Gastrocnemius medialis (tissue), 4 donors: ENCODE data around the gene PRMT3. TPM values are rescaled to one million over a fixed set of nuclear protein-coding genes. Genes with fewer than 3 reads are reported as not detected.

Experiments used
- ATAC-seq, 2 donors: fragments of 150-250 bp; one replicate each; pipeline ENCODE4 v1.9.1; 2016
- DNase-seq, 2 donors: peaks; one replicate each; pipeline ENCODE4 v3.0.0-alpha.2; 2019
- H3K27ac ChIP-seq, 4 donors: fragments of 200-600 bp; sonication (generic); 1 replicate in 1 of 4; 2 replicates in 3 of 4; pipeline ENCODE4 v1.5.1; 2016 to 2018; ENCODE audit warnings: mild to moderate bottlenecking in 2 of 4, moderate library complexity in 1 of 4
- H3K27me3 ChIP-seq, 3 donors: fragments of 200-600 bp; sonication (generic) in 2 of 3; 1 replicate in 1 of 3; 2 replicates in 2 of 3; pipeline versions ENCODE4 v1.5.1 to v1.6.0; 2016 to 2019; ENCODE audit warnings: mild to moderate bottlenecking in 1 of 3, moderate library complexity in 1 of 3
- H3K36me3 ChIP-seq, 2 donors: fragments of 200-600 bp; sonication (generic) in 1 of 2; one replicate each; pipeline ENCODE4 v1.5.1; 2017 to 2018
- H3K4me1 ChIP-seq, 2 donors: fragments of 200-600 bp; sonication (generic) in 1 of 2; one replicate each; pipeline ENCODE4 v1.5.1; 2016 to 2017; ENCODE audit warnings: mild to moderate bottlenecking in 2 of 2
- H3K4me3 ChIP-seq, 4 donors: fragments of 200-600 bp; sonication (generic) in 3 of 4; 1 replicate in 1 of 4; 2 replicates in 3 of 4; pipeline ENCODE4 v1.5.1; 2016 to 2019; ENCODE audit warnings: mild to moderate bottlenecking in 2 of 4
- H3K9me3 ChIP-seq, 3 donors: fragments of 200-600 bp; sonication (generic) in 2 of 3; 1 replicate in 1 of 3; 2 replicates in 2 of 3; pipeline ENCODE4 v1.5.1; 2016 to 2019
- CTCF ChIP-seq, 5 experiments: fragments of 450-650 bp in 3 of 5; fragments of 200-600 bp in 2 of 5; sonication (generic) in 2 of 5; IDR thresholded peaks in 4 of 5; conservative IDR thresholded peaks in 1 of 5; 1 replicate in 4 of 5; 2 replicates in 1 of 5; pipeline ENCODE4 v1.5.1; 2016 to 2019; ENCODE audit warnings: antibody characterized with exemption in 5 of 5, mild to moderate bottlenecking in 3 of 5, moderate library complexity in 3 of 5
- POLR2A ChIP-seq, 2 donors: fragments of 450-650 bp; IDR thresholded peaks; one replicate each; pipeline ENCODE4 v1.6.1; 2017; ENCODE audit warnings: antibody characterized with exemption in 2 of 2, mild to moderate bottlenecking in 2 of 2, moderate library complexity in 2 of 2
- in situ Hi-C, 4 donors: fragments of 200-750 bp; cut with MboI; loops; one replicate each; pipeline versions ENCODE4 v1.15.0 to v1.8.0; 2017; ENCODE audit warnings: low sequenced_read_pairs in 4 of 4
- intact Hi-C: fragments of 100-400 bp; cut with DNase I; formaldehyde crosslinking; loops from one replicate; pipeline ENCODE4 v1.15.1; 2023; ENCODE audit warnings: low total_unique reads
- total RNA-seq, 4 donors: library from RNA; depleted of rRNA; stranded (reverse); fragments of >200 nt; gene quantifications; one replicate each; pipeline versions ENCODE4 v1.1.0 to v1.2.3, GENCODE V29; 2016

PRMT3 gene
- total RNA-seq, 4 donors from 2014 or later = 14.0 to 20.1 (median 17.0) TPM

DNA sequence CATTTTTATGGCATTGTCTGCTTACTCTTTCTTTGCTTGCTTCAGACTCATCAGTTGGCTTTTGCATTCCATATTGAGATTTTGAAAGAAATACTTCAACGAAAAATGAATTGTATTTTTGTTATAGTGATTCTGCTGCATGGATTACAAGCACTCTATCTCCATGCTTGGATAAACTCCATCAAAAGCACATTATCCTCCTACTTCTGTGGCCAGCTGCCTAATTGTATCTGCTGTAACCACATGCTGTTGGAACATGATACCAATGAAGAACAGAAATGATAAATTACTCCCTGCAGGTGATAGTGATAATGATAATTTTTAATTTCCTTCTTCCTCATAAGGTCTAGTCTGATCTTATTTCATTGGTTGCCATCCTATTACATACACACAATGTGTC, 100.8 kb downstream of the PRMT3 start:
- H3K9me3 ChIP-seq = no peaks in the 10 kb centered on the region
- H3K4me3 ChIP-seq = no peak overlapping the region
- H3K27me3 ChIP-seq = no peaks in the 10 kb centered on the region
- DNase-seq (no peak), ATAC-seq (no peak)
- H3K36me3 ChIP-seq = no peaks in the 10 kb centered on the region
- H3K4me1 ChIP-seq = no peaks in the 10 kb centered on the region
- TF ChIP-seq POLR2A (IDR thresholded peaks at IDR 0.05) (no peak), CTCF (IDR thresholded peaks at IDR 0.05 in 4 of 5, conservative IDR thresholded peaks at IDR 0.05 in 1 of 5) (no peak)
- in situ Hi-C loops = no loop called here
- no peak overlapping the region for H3K27ac ChIP-seq
- intact Hi-C loops = no loop called here

DNA sequence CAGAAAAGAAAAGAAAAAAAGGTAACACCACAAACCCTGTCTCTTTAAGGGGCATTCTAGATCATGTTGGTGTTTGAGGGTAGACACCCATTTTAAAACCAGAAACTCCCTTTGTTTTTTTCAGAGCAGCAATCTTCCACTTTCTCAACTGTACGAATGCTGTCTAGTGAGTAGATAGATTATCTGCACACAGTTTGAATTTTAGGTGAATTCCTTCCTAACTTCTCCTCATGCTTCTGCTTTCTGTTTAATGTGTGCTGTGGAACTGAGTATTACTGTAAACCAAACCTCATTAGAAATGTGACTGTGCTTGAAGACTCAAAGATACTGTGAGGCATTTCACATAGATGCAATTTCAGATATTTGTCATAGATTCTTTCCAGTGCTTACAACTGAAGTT, 102.4 kb downstream of the PRMT3 start:
- Histone ChIP-seq H3K36me3 (no peaks in the 10 kb centered on the region), H3K4me1 (no peaks in the 10 kb centered on the region), H3K9me3 (no peaks in the 10 kb centered on the region), H3K27ac (no peak overlapping the region), H3K4me3 (no peak overlapping the region), H3K27me3 (no peaks in the 10 kb centered on the region)
- ATAC-seq = no peak
- no peak for TF ChIP-seq CTCF (IDR thresholded peaks at IDR 0.05 in 4 of 5, conservative IDR thresholded peaks at IDR 0.05 in 1 of 5)
- no peak for TF ChIP-seq POLR2A (IDR thresholded peaks at IDR 0.05)
- intact Hi-C loops = no loop called here
- DNase-seq = no peak
- in situ Hi-C loops = no loop called here

DNA sequence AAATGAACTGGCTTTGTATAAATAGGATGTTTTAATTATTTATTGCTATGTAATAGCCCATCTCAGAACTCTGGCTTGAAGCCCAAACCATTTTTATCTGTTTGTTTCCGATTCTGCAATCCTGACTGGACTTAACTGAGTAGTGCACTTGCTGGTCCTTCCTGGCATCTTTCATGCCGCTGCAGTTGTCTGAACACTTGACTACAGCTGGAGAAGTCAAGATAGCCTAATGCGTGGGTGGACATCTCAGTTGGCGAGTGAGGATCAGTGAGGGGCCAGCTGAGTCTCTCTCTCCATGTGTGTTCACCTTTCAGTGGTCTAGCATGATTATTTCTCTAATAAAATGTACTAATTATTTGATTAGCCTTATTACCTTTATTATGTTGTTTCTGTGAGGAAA, 105.8 kb downstream of the PRMT3 start:
- intact Hi-C loops = no loop called here
- in situ Hi-C loops = no loop called here
- DNase-seq (no peak), ATAC-seq (no peak)
- H3K27me3 ChIP-seq = no peaks in the 10 kb centered on the region
- peaks cover 0 to 12% of the 10 kb centered on the region in 2 donors for H3K36me3 ChIP-seq
- TF ChIP-seq CTCF (IDR thresholded peaks at IDR 0.05 in 4 of 5, conservative IDR thresholded peaks at IDR 0.05 in 1 of 5) (no peak), POLR2A (IDR thresholded peaks at IDR 0.05) (no peak)
- no peak overlapping the region for H3K27ac ChIP-seq
- no peaks in the 10 kb centered on the region for H3K9me3 ChIP-seq
- no peaks in the 10 kb centered on the region for H3K4me1 ChIP-seq
- no peak overlapping the region for H3K4me3 ChIP-seq

DNA sequence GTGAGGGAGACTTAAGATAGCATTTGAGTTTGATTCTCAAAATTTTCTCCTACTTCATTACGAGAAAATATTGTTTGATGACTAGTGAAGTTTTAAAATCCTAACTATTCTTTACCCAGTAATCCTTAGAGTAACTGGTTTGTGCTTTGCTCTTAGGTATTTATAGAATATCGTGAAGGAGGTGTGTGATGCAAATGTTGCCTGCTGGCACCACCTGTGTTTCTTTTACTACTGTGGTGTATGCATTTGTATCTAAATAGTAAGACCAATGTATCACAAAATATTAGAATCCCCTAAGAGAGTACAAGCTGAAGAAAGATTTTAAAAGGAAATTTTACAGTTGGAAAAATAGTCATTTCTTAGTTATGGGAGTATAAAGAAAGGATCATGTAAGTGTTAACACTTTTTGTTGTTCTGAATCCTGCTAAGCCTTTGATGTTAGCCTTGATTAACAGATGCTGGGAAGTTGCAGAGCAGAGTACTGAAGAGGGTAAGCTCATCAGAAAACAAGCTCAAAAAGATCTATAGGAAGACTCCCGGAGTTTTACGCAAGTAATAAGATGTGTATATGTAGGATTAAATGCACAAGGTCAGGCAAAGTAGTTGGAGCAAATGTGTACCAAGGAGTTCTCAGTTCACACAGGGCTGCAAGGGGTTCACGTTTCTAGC, 109.7 kb downstream of the PRMT3 start:
- TF ChIP-seq POLR2A (IDR thresholded peaks at IDR 0.05) (no peak), CTCF (IDR thresholded peaks at IDR 0.05 in 4 of 5, conservative IDR thresholded peaks at IDR 0.05 in 1 of 5) (no peak)
- no peak overlapping the region for H3K27ac ChIP-seq

DNA sequence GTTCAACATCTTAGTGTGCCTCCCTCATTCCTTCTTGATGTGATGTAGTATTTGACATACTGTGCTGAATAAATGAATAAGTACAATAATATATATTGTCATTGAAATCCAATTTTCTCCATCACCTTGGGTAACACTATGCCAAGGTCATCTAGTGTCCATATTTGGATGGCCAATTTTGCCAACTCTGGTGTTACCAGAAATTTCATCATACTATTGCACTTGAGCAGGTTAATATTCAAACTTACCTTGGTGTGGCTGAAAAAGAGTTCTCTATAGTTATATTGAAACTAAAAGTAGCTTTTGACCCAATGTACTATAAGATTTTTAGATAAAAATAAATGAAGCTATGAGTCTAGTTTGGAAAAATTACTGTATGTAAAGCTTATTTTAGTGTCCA, 113.7 kb downstream of the PRMT3 start:
- in situ Hi-C loops = no loop called here
- Histone ChIP-seq H3K4me1 (no peaks in the 10 kb centered on the region), H3K9me3 (no peaks in the 10 kb centered on the region), H3K27ac (no peak overlapping the region), H3K36me3 (peaks cover 0 to 6% of the 10 kb centered on the region in 2 donors), H3K4me3 (no peak overlapping the region), H3K27me3 (no peaks in the 10 kb centered on the region)
- TF ChIP-seq CTCF (IDR thresholded peaks at IDR 0.05 in 4 of 5, conservative IDR thresholded peaks at IDR 0.05 in 1 of 5) (no peak), POLR2A (IDR thresholded peaks at IDR 0.05) (no peak)
- intact Hi-C loops = no loop called here
- DNase-seq (no peak), ATAC-seq (no peak)

More for the DNA sequence above, 109.7 kb downstream of the PRMT3 start:
- in situ Hi-C loops (no loop called here), intact Hi-C loops (no loop called here)
- peaks cover 0 to 12% of the 10 kb centered on the region in 2 donors for H3K36me3 ChIP-seq
- DNase-seq (no peak), ATAC-seq (no peak)
- no peaks in the 10 kb centered on the region for H3K9me3 ChIP-seq
- H3K4me1 ChIP-seq = no peaks in the 10 kb centered on the region
- no peak overlapping the region for H3K4me3 ChIP-seq
- no peaks in the 10 kb centered on the region for H3K27me3 ChIP-seq
